ENCODE data around the gene ZDHHC12.

The ZDHHC12 gene

DNA sequence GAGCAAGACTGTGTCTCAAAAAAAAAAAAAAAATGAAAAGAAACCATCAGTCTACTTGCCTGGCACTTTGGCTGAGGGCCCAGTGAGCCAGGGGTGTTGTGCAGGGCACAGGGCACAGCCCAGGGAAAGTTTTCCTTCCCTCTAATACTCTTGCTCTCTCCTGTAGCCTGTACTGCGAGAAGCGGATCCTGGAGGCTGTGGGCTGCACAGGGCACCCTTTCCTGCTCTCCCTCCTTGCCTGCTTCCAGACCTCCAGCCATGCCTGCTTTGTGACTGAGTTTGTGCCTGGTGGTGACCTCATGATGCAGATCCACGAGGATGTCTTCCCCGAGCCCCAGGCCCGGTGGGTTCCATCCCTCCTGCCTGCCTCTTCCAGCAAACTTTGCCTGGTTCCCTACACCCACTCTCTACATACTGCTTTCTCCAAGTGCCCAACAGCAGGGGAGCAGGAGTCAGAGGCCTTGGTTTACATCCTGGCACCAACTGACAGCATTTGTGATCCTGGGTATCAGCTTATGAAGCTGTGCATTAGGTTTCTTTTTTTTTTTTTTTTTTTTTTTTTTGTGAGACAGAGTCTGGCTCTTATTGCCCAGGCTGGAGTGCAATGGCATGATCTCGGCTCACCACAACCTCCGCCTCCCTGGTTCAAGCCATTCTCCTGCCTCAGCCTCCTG lies 7.2 kb downstream of the ZDHHC12 start:
- Histone ChIP-seq H3K9ac (ENCODE audit: low read length) (no peak overlapping the region), H3K27ac (ENCODE audit: low read depth, low read length) (no peak overlapping the region), H3K27me3 (ENCODE audit: control insufficient read depth in 1 of 2, insufficient read depth in 2 of 2, low read length in 2 of 2) (no peaks in the 10 kb centered on the region), H3K4me3 (ENCODE audit: low read depth in 1 of 2, low read length in 2 of 2) (no peak overlapping the region), H3K4me1 (ENCODE audit: insufficient read depth, low read length) (no peaks in the 10 kb centered on the region), H3K36me3 (ENCODE audit: insufficient read depth, low read length) (no peaks in the 10 kb centered on the region), H3K9me3 (ENCODE audit: low read length) (no peaks in the 10 kb centered on the region)

- no peaks in the 10 kb centered on the region for H3K9me3 ChIP-seq (ENCODE audit: low read length)
- no peaks in the 10 kb centered on the region for H3K4me1 ChIP-seq (ENCODE audit: insufficient read depth, low read length)
- H3K27me3 ChIP-seq (ENCODE audit: control insufficient read depth in 1 of 2, insufficient read depth in 2 of 2, low read length in 2 of 2), result no peaks in the 10 kb centered on the region
- no peak overlapping the region for H3K9ac ChIP-seq (ENCODE audit: low read length)
- H3K27ac ChIP-seq (ENCODE audit: low read depth, low read length), result no peak overlapping the region
- no peak overlapping the region for H3K4me3 ChIP-seq (ENCODE audit: low read depth in 1 of 2, low read length in 2 of 2)
- H3K36me3 ChIP-seq (ENCODE audit: insufficient read depth, low read length), result no peaks in the 10 kb centered on the region
Measured at GRCh38 chr9:128715436-128715750, 8.5 kb downstream of the ZDHHC12 start.

DNA sequence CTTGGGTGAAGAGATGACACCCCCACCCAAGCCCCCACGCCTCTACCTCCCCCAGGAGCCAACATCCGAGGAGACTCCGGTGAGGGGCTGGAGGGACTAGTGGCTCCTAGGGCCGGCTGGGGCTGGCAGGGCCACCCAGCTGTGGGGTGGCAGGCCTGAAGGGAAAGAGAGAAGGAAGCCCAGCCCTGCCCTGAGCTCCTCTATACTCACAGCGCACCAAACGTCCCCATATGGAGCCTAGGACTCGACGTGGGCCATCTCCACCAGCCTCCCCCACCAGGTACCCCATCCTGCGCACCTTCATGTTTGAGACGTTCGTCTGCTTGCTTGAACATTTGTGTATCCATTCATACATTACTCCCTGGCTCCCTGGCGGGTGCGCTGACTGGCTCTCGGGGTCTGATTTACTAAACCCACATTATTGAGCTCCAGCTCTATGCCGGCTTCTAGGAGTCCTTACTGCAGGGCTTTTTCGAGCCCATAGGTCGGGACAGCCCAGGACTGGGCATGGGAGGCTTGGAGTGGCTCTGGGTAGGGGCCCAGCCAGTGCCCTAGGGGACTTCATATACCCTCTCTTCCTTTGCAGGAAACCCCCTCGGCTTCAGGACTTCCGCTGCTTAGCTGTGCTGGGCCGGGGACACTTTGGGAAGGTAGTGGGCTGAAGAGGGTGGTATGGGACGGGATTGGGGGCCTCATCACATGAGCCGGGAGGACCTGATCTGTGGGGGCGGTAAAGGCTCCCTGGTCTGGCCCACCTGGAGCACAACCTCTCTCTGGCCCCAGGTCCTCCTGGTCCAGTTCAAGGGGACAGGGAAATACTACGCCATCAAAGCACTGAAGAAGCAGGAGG lies 9.1 kb downstream of the ZDHHC12 start:
- Histone ChIP-seq H3K9me3 (ENCODE audit: low read length) (no peaks in the 10 kb centered on the region), H3K9ac (ENCODE audit: low read length) (no peak overlapping the region), H3K36me3 (ENCODE audit: insufficient read depth, low read length) (no peaks in the 10 kb centered on the region)

GRCh38 chr9:128713941-128714573 lies 9.9 kb downstream of the ZDHHC12 start:
- Histone ChIP-seq H3K36me3 (ENCODE audit: insufficient read depth, low read length) (no peaks in the 10 kb centered on the region), H3K9me3 (ENCODE audit: low read length) (no peaks in the 10 kb centered on the region), H3K27me3 (ENCODE audit: control insufficient read depth in 1 of 2, insufficient read depth in 2 of 2, low read length in 2 of 2) (no peaks in the 10 kb centered on the region), H3K4me3 (ENCODE audit: low read depth in 1 of 2, low read length in 2 of 2) (no peak overlapping the region), H3K9ac (ENCODE audit: low read length) (no peak overlapping the region), H3K4me1 (ENCODE audit: insufficient read depth, low read length) (no peaks in the 10 kb centered on the region), H3K27ac (ENCODE audit: low read depth, low read length) (no peak overlapping the region)

More for the DNA sequence above, 9.1 kb downstream of the ZDHHC12 start:
- Histone ChIP-seq H3K4me3 (ENCODE audit: low read depth in 1 of 2, low read length in 2 of 2) (no peak overlapping the region), H3K27me3 (ENCODE audit: control insufficient read depth in 1 of 2, insufficient read depth in 2 of 2, low read length in 2 of 2) (no peaks in the 10 kb centered on the region), H3K27ac (ENCODE audit: low read depth, low read length) (no peak overlapping the region), H3K4me1 (ENCODE audit: insufficient read depth, low read length) (no peaks in the 10 kb centered on the region)

GRCh38 chr9:128713411-128713780 lies 10.5 kb downstream of the ZDHHC12 start:
- Histone ChIP-seq H3K27ac (ENCODE audit: low read depth, low read length) (no peak overlapping the region), H3K9ac (ENCODE audit: low read length) (no peak overlapping the region), H3K4me1 (ENCODE audit: insufficient read depth, low read length) (no peaks in the 10 kb centered on the region), H3K27me3 (ENCODE audit: control insufficient read depth in 1 of 2, insufficient read depth in 2 of 2, low read length in 2 of 2) (no peaks in the 10 kb centered on the region), H3K36me3 (ENCODE audit: insufficient read depth, low read length) (no peaks in the 10 kb centered on the region), H3K4me3 (ENCODE audit: low read depth in 1 of 2, low read length in 2 of 2) (no peak overlapping the region), H3K9me3 (ENCODE audit: low read length) (no peaks in the 10 kb centered on the region)

GRCh38 chr9:128712451-128713410 lies 11.2 kb downstream of the ZDHHC12 start:
- Histone ChIP-seq H3K9me3 (ENCODE audit: low read length) (no peaks in the 10 kb centered on the region), H3K36me3 (ENCODE audit: insufficient read depth, low read length) (no peaks in the 10 kb centered on the region)

DNA sequence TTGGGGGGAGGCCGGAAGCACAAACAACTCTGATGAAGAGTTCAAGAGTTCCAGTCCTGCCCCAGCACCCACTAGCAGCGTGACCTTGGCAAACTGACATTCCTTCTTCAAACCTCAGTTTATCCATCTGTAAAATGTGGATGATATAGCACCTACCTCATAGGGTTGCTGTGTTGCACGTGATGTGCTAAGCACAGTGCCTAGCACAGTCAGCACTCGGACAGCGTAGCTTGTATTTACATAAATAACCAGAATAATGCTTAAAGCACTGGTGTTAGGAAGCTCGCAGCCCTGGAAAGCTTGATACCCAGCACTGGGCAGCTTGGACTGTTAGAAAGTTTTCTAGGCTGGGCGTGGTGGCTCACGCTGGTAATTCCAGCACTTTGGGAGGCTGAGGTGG lies 16.5 kb downstream of the ZDHHC12 start:
- H3K9ac ChIP-seq (ENCODE audit: low read length), result no peak overlapping the region
- no peak overlapping the region for H3K4me3 ChIP-seq (ENCODE audit: low read depth in 1 of 2, low read length in 2 of 2)
- H3K4me1 ChIP-seq (ENCODE audit: insufficient read depth, low read length), result no peaks in the 10 kb centered on the region
- H3K36me3 ChIP-seq (ENCODE audit: insufficient read depth, low read length), result no peaks in the 10 kb centered on the region
- H3K9me3 ChIP-seq (ENCODE audit: low read length), result no peaks in the 10 kb centered on the region
- H3K27me3 ChIP-seq (ENCODE audit: control insufficient read depth in 1 of 2, insufficient read depth in 2 of 2, low read length in 2 of 2), result no peaks in the 10 kb centered on the region
- no peak overlapping the region for H3K27ac ChIP-seq (ENCODE audit: low read depth, low read length)

More at GRCh38 chr9:128712451-128713410, 11.2 kb downstream of the ZDHHC12 start:
- Histone ChIP-seq H3K4me1 (ENCODE audit: insufficient read depth, low read length) (no peaks in the 10 kb centered on the region), H3K4me3 (ENCODE audit: low read depth in 1 of 2, low read length in 2 of 2) (no peak overlapping the region), H3K9ac (ENCODE audit: low read length) (no peak overlapping the region), H3K27ac (ENCODE audit: low read depth, low read length) (no peak overlapping the region), H3K27me3 (ENCODE audit: control insufficient read depth in 1 of 2, insufficient read depth in 2 of 2, low read length in 2 of 2) (no peaks in the 10 kb centered on the region)

DNA sequence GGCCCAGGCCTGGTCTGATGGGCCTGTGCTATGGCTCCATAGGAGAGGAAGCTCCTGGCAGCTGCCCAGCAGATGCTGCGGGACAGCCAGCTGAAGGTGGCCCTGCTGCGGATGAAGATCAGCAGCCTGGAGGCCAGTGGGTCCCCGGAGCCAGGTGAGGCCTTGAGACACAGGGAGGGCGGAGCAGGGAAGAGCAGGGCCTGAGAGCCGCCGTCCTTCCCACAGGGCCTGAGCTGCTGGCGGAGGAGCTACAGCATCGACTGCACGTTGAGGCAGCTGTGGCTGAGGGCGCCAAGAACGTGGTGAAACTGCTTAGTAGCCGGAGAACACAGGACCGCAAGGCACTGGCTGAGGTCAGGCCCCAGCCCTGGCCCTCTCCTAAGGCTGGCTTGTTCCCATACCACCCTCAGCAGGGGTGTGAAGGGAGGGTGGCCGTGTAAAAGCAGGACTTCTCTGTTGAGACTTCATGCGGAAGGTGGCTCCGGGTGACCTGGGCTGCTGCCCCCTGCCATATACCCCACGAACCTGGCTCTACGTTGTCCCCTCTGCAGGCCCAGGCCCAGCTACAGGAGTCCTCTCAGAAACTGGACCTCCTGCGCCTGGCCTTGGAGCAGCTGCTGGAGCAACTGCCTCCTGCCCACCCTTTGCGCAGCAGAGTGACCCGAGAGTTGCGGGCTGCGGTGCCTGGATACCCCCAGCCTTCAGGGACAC lies 17.1 kb downstream of the ZDHHC12 start:
- no peaks in the 10 kb centered on the region for H3K9me3 ChIP-seq (ENCODE audit: low read length)
- H3K36me3 ChIP-seq (ENCODE audit: insufficient read depth, low read length), result no peaks in the 10 kb centered on the region
- no peak overlapping the region for H3K27ac ChIP-seq (ENCODE audit: low read depth, low read length)
- H3K4me3 ChIP-seq (ENCODE audit: low read depth in 1 of 2, low read length in 2 of 2), result no peak overlapping the region
- no peak overlapping the region for H3K9ac ChIP-seq (ENCODE audit: low read length)
- H3K27me3 ChIP-seq (ENCODE audit: control insufficient read depth in 1 of 2, insufficient read depth in 2 of 2, low read length in 2 of 2), result no peaks in the 10 kb centered on the region
- H3K4me1 ChIP-seq (ENCODE audit: insufficient read depth, low read length), result no peaks in the 10 kb centered on the region

GRCh38 chr9:128706045-128706444 lies 17.9 kb downstream of the ZDHHC12 start:
- Histone ChIP-seq H3K9me3 (ENCODE audit: low read length) (no peaks in the 10 kb centered on the region), H3K4me3 (ENCODE audit: low read depth in 1 of 2, low read length in 2 of 2) (no peak overlapping the region), H3K4me1 (ENCODE audit: insufficient read depth, low read length) (no peaks in the 10 kb centered on the region), H3K27me3 (ENCODE audit: control insufficient read depth in 1 of 2, insufficient read depth in 2 of 2, low read length in 2 of 2) (no peaks in the 10 kb centered on the region), H3K36me3 (ENCODE audit: insufficient read depth, low read length) (no peaks in the 10 kb centered on the region), H3K27ac (ENCODE audit: low read depth, low read length) (no peak overlapping the region), H3K9ac (ENCODE audit: low read length) (no peak overlapping the region)

DNA sequence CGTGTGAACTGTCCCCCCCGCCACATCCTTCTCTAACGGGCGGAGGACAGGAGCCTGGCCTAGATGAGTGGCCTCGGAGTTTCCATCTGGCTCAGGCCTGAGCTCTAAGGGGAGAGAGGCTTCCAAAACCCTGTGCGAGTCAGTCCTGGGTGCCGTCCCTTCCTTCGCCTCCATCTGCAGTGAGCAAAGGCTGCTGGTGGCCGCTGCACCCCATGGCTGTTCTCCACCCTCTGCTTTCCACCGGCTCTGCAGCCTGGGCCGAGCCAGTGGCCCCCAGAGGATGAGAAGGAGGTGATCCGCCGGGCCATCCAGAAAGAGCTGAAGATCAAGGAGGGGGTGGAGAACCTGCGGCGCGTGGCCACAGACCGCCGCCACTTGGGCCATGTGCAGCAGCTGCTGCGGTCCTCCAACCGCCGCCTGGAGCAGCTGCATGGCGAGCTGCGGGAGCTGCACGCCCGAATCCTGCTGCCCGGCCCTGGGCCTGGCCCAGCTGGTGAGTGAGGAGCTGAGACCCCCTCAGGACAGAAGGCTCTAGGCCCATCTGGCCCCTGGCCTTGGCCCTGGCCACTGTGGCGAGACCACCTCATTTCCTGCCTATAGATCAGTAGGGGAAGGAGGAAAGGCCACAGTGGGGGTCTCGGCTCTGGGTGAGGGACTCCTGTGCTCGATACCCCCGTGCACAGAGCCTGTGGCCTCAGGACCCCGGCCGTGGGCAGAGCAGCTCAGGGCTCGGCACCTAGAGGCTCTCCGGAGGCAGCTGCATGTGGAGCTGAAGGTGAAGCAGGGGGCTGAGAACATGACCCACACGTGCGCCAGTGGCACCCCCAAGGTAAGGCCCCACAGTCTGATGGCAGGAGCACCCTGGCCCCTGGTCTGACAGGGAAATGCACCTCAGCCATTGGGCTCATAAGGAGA lies 18.6 kb downstream of the ZDHHC12 start:
- H3K9me3 ChIP-seq (ENCODE audit: low read length), result no peaks in the 10 kb centered on the region
- no peak overlapping the region for H3K27ac ChIP-seq (ENCODE audit: low read depth, low read length)
- no peaks in the 10 kb centered on the region for H3K27me3 ChIP-seq (ENCODE audit: control insufficient read depth in 1 of 2, insufficient read depth in 2 of 2, low read length in 2 of 2)
- no peak overlapping the region for H3K4me3 ChIP-seq (ENCODE audit: low read depth in 1 of 2, low read length in 2 of 2)
- H3K36me3 ChIP-seq (ENCODE audit: insufficient read depth, low read length), result no peaks in the 10 kb centered on the region
- H3K9ac ChIP-seq (ENCODE audit: low read length), result no peak overlapping the region
- H3K4me1 ChIP-seq (ENCODE audit: insufficient read depth, low read length), result no peaks in the 10 kb centered on the region

All from muscle layer of colon (tissue), 2 donors.